ENCODE measurements around the gene CDIPT.
"Not testable (repeated sequence)": the region's sequence is repeated elsewhere in the genome, so short reads cannot be mapped to it uniquely, and the experiment has no call there.

Gene CDIPT

GRCh38 chr16:29858149-29858849, 4.7 kb downstream of the CDIPT start:
- DNase-seq (ENCODE audit: low read depth in 2 of 2) = no peak

DNA sequence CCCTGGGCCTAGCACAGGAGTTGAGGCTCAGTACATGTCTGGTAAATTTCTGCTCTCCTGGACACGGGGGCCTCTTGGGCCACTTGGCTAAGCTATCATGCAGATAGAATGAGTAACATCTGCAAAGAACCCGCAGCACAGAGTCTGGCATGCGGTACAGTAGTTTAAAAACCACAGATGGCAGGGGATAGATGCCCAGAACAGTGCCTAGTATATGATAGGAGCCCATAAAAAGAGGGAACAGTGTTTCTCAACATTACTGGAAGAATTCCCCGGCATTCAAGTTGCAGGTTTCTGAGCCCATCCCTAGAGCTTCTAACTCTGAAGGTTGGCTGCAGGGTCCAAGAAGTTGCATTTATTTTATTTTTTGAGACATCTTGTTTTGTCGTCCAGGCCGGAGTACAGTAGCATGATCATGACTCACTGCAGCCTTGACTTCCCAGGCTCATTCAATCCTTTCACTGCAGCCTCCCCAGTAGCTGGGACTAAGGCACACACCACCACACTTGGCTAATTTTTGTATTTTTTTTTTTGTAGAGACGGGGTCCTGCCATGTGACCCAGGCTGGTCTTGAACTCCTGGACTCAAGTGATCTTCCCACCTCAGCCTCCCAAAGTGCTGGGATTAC, 5.8 kb downstream of the CDIPT start:
- DNase-seq (ENCODE audit: low read depth in 2 of 2) = no peak

- DNase-seq (ENCODE audit: low read depth in 2 of 2) = no peak
Measured at GRCh38 chr16:29854520-29855100, 8.4 kb downstream of the CDIPT start.

- no peak for DNase-seq (ENCODE audit: low read depth in 2 of 2)
Measured at GRCh38 chr16:29852654-29853053, 10.4 kb downstream of the CDIPT start.

- DNase-seq (ENCODE audit: low read depth in 2 of 2) = no peak
Measured at GRCh38 chr16:29850998-29851397, 12.0 kb downstream of the CDIPT start.

DNA sequence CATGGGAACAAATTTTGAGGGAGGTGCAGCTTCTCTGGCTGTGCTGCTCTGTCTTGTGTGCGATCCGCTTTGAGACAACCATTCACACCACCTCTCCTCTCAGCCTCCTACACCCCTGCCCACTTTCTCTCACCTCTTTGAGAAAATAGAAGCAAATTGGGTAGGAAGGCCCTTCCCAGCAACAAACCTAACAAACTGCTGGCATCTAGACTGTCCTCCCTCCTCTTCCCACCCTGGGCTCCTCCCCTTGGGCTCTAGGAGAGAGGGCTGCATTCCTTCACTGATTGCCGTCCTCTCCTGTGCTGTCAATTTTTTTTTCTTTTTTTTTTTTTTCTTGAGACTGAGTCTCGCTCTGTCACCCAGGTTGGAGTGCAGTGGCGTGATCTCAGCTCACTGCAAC, 13.5 kb downstream of the CDIPT start:
- no peak for DNase-seq (ENCODE audit: low read depth in 2 of 2)

DNA sequence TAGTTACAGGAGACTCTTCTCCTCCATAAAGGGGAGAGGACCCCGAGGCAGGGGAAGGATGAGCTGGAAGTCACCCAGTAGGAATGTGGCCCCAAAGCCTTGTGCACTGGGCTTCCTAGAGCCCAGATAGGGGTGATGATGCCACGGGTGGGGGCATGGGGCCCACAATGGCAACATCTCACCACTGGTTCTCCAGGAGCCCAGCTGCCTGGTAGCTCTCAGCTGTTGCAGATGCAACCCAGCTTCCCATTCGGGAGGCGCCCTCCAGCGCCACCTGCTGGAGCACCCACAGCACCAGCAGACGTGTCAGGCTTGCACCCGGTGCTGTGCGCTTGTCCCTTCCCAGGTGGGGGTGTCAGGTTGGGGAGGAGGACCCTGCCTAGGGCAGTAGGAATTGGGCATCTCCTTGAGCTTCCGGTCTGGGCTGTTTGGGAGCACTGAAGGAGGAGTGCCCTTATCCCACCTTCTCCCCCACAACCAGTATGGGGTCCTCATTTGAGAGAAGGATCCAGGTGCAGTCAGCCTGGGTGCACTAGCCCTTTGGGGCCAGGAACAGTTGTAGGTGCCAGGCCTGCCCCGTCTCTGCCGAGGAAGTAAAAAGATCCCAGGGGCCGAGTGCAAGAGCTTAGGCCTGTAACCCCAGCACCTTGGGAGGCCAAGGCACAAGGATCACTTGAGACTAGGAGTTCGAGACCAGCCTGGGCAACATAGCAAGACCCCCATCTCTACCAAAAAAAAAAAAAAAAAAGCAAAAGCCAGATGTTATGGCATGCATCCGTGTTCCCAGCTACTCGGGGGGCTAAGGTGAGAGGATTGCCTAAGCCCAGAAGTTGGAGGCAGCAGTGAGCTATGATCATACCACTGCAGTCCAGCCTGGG, 14.4 kb downstream of the CDIPT start:
- peak; percentile 72 to 80 for DNase-seq (ENCODE audit: low read depth in 2 of 2)

DNA sequence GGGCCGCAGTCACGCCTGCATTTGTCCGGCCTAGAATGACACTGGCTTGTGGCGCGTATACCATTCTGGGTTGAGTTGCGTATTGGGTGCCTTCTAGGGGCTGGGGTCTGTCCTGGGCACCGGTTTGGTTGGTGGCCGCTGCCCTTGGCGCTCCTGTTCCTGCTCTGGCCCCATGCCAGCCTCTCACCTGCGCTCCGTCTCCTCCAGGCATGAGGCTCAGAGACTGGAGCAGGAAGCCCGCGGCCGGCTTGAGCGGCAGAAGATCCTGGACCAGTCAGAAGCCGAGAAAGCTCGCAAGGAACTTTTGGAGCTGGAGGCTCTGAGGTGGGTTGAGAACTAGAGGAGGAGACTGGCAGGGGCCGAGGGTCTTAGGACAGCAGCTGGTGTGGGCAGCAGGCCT, 17.4 kb downstream of the CDIPT start:
- no peak for DNase-seq (ENCODE audit: low read depth in 2 of 2)

DNA sequence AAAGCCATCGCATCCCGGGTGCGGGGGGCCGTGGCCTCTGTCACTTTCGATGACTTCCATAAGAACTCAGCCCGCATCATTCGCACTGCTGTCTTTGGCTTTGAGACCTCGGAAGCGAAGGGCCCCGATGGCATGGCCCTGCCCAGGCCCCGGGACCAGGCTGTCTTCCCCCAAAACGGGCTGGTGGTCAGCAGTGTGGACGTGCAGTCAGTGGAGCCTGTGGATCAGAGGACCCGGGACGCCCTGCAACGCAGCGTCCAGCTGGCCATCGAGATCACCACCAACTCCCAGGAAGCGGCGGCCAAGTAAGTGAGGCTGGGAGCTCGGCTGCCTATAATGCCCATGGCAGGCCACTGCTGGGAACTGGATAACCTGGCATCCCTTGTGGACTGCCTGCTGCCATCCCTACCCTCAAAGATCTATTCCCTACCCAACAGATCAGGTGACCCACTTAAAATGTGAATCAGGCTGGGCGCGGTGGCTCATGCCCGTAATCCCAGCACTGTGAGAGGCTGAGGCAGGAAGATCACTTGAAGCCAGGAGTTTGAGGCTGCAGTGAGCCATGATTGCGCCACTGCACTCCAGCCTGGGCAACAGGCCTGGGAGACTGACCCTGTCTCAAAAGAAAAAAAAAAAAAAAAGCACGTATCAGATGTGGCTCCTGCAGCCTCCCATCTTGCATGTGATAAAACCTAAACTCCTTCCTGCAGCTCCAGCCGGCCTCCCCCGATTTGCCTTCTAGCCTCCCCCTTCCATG, 18.3 kb downstream of the CDIPT start:
- no peak for DNase-seq (ENCODE audit: low read depth in 2 of 2)

GRCh38 chr16:29843931-29844330, 19.1 kb downstream of the CDIPT start:
- DNase-seq (ENCODE audit: low read depth in 2 of 2) = no peak

- DNase-seq (ENCODE audit: low read depth in 2 of 2) = no peak
Measured at GRCh38 chr16:29842732-29843346, 20.2 kb downstream of the CDIPT start.

DNA sequence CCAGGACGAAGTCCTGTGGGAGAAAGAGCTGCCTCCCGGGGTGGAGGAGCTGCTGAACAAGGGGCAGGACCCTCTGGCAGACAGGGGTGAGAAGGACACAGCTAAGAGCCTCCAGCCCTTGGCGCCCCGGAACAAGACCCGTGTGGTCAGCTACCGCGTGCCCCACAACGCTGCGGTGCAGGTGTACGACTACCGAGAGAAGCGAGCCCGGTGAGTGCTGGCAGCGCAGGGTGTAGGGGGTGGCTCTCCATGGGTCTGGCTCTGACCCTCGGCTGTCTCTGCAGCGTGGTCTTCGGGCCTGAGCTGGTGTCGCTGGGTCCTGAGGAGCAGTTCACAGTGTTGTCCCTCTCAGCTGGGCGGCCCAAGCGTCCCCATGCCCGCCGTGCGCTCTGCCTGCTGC, 21.4 kb downstream of the CDIPT start:
- no peak for DNase-seq (ENCODE audit: low read depth in 2 of 2)

DNA sequence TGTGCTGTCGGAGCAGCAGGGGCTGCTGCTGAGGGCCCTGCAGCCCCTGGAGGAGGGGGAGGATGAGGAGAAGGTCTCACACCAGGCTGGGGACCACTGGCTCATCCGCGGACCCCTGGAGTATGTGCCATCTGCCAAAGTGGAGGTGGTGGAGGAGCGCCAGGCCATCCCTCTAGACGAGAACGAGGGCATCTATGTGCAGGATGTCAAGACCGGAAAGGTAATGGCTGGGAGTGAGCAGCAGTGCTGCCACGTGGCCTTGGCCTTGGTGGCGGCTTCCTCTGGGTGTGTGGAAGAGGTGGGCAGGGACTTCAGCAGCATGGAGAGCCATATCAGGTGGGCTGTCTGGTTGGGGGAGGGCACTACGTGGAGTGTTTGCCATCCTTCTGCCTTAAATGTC, 22.8 kb downstream of the CDIPT start:
- DNase-seq (ENCODE audit: low read depth in 2 of 2) = no peak

GRCh38 chr16:29839822-29840221, 23.2 kb downstream of the CDIPT start:
- DNase-seq (ENCODE audit: low read depth in 2 of 2) = no peak

DNA sequence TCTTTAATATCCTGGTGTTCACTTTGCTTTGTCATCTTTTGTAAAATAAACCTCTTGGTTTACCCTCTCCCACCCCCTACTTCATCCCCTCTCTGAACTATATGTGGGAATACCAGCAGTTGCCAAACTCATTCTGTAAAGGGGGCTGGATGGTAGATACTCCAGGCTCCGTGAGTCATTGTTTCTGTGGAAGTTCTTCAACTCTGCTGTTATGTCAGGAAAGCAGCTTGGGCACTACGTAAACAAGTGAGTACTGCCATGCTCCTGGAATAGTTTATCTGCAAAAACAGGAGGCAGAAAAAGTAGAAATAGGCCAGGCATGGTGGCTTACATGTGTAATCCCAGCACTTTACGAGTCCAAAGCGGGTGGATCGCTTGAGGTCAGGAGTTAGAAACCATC, 25.2 kb downstream of the CDIPT start:
- DNase-seq (ENCODE audit: low read depth in 2 of 2) = no peak

GRCh38 chr16:29836623-29837022, 26.4 kb downstream of the CDIPT start:
- DNase-seq (ENCODE audit: low read depth in 2 of 2) = no peak

GRCh38 chr16:29835926-29836325, 27.1 kb downstream of the CDIPT start:
- DNase-seq (ENCODE audit: low read depth in 2 of 2) = no peak

DNA sequence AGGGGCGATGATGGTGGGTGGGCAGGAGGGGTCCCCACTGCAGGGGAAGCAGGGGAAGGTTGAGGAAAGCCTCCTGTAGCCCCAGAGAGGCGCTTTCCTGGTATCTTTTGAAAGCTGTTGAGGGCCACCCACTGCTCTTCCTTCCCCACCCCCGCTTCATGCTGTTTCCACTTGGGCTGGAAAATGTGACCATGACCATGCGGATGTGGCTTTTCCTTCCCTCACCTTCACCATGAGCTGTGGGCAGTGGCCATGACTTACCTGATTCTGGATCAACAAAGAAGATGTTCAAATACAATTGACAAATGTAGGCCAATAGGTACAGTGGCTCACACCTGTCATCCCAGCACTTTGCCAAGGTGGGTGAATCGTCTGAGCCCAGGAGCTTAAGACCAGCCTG, 28.9 kb downstream of the CDIPT start:
- no peak for DNase-seq (ENCODE audit: low read depth in 2 of 2)

GRCh38 chr16:29833219-29833618, 29.8 kb downstream of the CDIPT start:
- DNase-seq (ENCODE audit: low read depth in 2 of 2) = not testable (repeated sequence)

DNA sequence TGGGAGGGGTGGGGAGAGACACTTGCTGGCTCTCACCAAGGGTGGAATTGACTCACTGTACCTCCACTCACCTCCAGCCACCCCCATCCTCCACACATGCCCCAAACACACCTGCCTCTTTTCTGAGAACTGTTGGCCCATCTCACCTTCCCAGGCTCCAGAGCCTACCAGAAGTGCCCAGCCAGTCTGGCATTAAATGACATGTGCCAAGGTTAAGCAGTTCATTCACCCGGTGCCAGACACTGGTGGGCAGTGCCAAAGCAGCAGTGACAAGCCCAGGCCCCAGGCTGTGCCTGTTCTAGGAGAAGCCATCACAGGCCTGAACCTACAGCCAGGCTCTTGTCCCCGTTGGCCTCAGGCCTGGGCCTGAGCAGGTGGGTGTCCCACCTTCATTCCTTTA, 31.5 kb downstream of the CDIPT start:
- no peak for DNase-seq (ENCODE audit: low read depth in 2 of 2)

- DNase-seq (ENCODE audit: low read depth in 2 of 2) = no peak
Measured at GRCh38 chr16:29830774-29831173, 32.3 kb downstream of the CDIPT start.
